HG03103 (cell line): ENCODE data around the gene HECTD2.

ENCODE experiments used
- ATAC-seq: cut with Tn5 transposase; IDR thresholded peaks from one replicate; pipeline ENCODE4 v1.9.1; 2021; ENCODE audit warnings: low read depth; ENCODE audit not compliant: unreplicated experiment

HECTD2 gene

GRCh38 chr10:91564026-91564425 is 153.9 kb downstream of the HECTD2 start:
- no peak for ATAC-seq
